AML-193 (cell line): ENCODE results near the gene BPIFA2.
"Not testable (repeated sequence)": the region's sequence is repeated elsewhere in the genome, so short reads cannot be mapped to it uniquely, and the experiment has no call there.

Source experiments
- DNase-seq, 2 experiments: peaks; one replicate each; lab custom pipeline; 2025; lab: John Stamatoyannopoulos, UW

Gene BPIFA2

GRCh38 chr20:33167859-33168258 is at the start of gene BPIFA2:
Gene BPIFA2, plus strand, starts transcription at chr20:33168159. Its CDS starts 987 bp downstream, at chr20:33169146.
- DNase-seq: no peak

- DNase-seq: no peak
Measured at GRCh38 chr20:33119725-33120720, 47.9 kb upstream of the BPIFA2 start.

- DNase-seq: no peak
Measured at GRCh38 chr20:33120934-33121333, 47.0 kb upstream of the BPIFA2 start.

- not testable (repeated sequence) for DNase-seq
Measured at GRCh38 chr20:33122297-33122696, 45.7 kb upstream of the BPIFA2 start.

GRCh38 chr20:33124261-33124660 is 43.7 kb upstream of the BPIFA2 start:
- DNase-seq: no peak

GRCh38 chr20:33124994-33125393 is 43.0 kb upstream of the BPIFA2 start:
- no peak for DNase-seq

GRCh38 chr20:33125983-33126382 is 42.0 kb upstream of the BPIFA2 start:
- no peak for DNase-seq

- DNase-seq: no peak
Measured at GRCh38 chr20:33127422-33128097, 40.4 kb upstream of the BPIFA2 start.

- DNase-seq: no peak
Measured at GRCh38 chr20:33130568-33131061, 37.3 kb upstream of the BPIFA2 start.

- DNase-seq: no peak
Measured at GRCh38 chr20:33131949-33132473, 35.9 kb upstream of the BPIFA2 start.

GRCh38 chr20:33132513-33133372 is 35.2 kb upstream of the BPIFA2 start:
- no peak for DNase-seq

GRCh38 chr20:33133373-33133941 is 34.5 kb upstream of the BPIFA2 start:
- no peak for DNase-seq

- no peak for DNase-seq
Measured at GRCh38 chr20:33137195-33137594, 30.8 kb upstream of the BPIFA2 start.

- DNase-seq: no peak
Measured at GRCh38 chr20:33139467-33139866, 28.5 kb upstream of the BPIFA2 start.

- DNase-seq: no peak
Measured at GRCh38 chr20:33145521-33145920, 22.4 kb upstream of the BPIFA2 start.

GRCh38 chr20:33147299-33147698 is 20.7 kb upstream of the BPIFA2 start:
- no peak for DNase-seq

GRCh38 chr20:33148040-33148439 is 19.9 kb upstream of the BPIFA2 start:
- no peak for DNase-seq

- DNase-seq: no peak
Measured at GRCh38 chr20:33154252-33154651, 13.7 kb upstream of the BPIFA2 start.

- no peak for DNase-seq
Measured at GRCh38 chr20:33158637-33159385, 9.1 kb upstream of the BPIFA2 start.

GRCh38 chr20:33159713-33160112 is 8.2 kb upstream of the BPIFA2 start:
- no peak for DNase-seq

- no peak for DNase-seq
Measured at GRCh38 chr20:33160681-33161080, 7.3 kb upstream of the BPIFA2 start.
